A673 (cell line): ENCODE measurements around the gene RASSF8. TPM values are rescaled to one million over a fixed set of nuclear protein-coding genes. Genes with fewer than 3 reads are reported as not detected.

Experiments used
- BruUV-seq: library from RNA; stranded (reverse); fragments of 400-500 nt; replicated peaks from 2 replicates; lab custom pipeline; 2021; lab: Mats Ljungman, UMichigan
- CTCF ChIA-PET: fragments of 300-600 bp; sonication (Branson Sonifier 250); formaldehyde crosslinking; loops from one replicate; lab custom pipeline; 2022; ENCODE audit warnings: antibody characterized with exemption; lab: Charles Lee
- POLR2A ChIA-PET: fragments of 300-600 bp; sonication (Branson Sonifier 250); formaldehyde crosslinking; loops from one replicate; lab custom pipeline; 2022; ENCODE audit warnings: antibody characterized with exemption; ENCODE audit not compliant: low non-redundant PET; lab: Charles Lee
- DNase-seq: peaks from one replicate; pipeline ENCODE4 v3.0.0-alpha.2; 2015; ENCODE audit warnings: low spot score
- H3K27ac ChIP-seq: fragments of 200-600 bp; sonication (generic); 2 replicates; pipeline ENCODE4 v1.5.1; 2016; ENCODE audit warnings: mixed run types, low read depth, mild to moderate bottlenecking, mixed read lengths, antibody characterized with exemption, low read length; ENCODE audit not compliant: poor library complexity, severe bottlenecking
- H3K27me3 ChIP-seq: fragments of 200-600 bp; sonication (generic); replicated peaks from 2 replicates; pipeline ENCODE4 v1.6.1; 2017; ENCODE audit warnings: mixed run types, low read depth, mild to moderate bottlenecking, mixed read lengths, antibody characterized with exemption, low read length; ENCODE audit not compliant: insufficient read depth, poor library complexity
- H3K36me3 ChIP-seq: fragments of 200-600 bp; sonication (generic); 2 replicates; pipeline ENCODE4 v1.6.1; 2016; ENCODE audit warnings: mixed run types, mild to moderate bottlenecking, mixed read lengths, antibody characterized with exemption, low read length; ENCODE audit not compliant: insufficient read depth, poor library complexity, severe bottlenecking
- H3K4me1 ChIP-seq: fragments of 200-600 bp; sonication (generic); 2 replicates; pipeline ENCODE4 v1.6.1; 2017; ENCODE audit warnings: mixed run types, mild to moderate bottlenecking, mixed read lengths, antibody characterized with exemption, low read length; ENCODE audit not compliant: insufficient read depth, poor library complexity, severe bottlenecking
- H3K4me3 ChIP-seq: fragments of 200-600 bp; sonication (generic); 2 replicates; pipeline ENCODE4 v1.5.1; 2016; ENCODE audit warnings: low read depth, mixed run types, mild to moderate bottlenecking, mixed read lengths, low read length; ENCODE audit not compliant: poor library complexity, severe bottlenecking
- H3K9me3 ChIP-seq: fragments of 200-600 bp; sonication (generic); 2 replicates; pipeline ENCODE4 v1.6.1; 2016; ENCODE audit warnings: mixed run types, low read depth, mild to moderate bottlenecking, mixed read lengths, antibody characterized with exemption, low read length; ENCODE audit not compliant: poor library complexity, severe bottlenecking
- EZH2 ChIP-seq: fragments of 200-600 bp; sonication (generic); IDR thresholded peaks from 2 replicates; pipeline ENCODE4 v1.6.1; 2017; ENCODE audit warnings: borderline replicate concordance, low read depth, mild to moderate bottlenecking, mixed read lengths, antibody characterized with exemption, low read length; ENCODE audit not compliant: poor library complexity, severe bottlenecking
- intact Hi-C: fragments of 100-400 bp; cut with micrococcal nuclease; formaldehyde crosslinking; loops from one replicate; pipeline ENCODE4 v1.10.0; 2022; ENCODE audit not compliant: unreplicated experiment
- total RNA-seq: library from RNA; stranded (reverse); gene quantifications from 2 replicates; pipeline ENCODE4 v1.2.3, GENCODE V29; 2021
- TF ChIP-seq, protein P1 (sequence below): fragments of 300-800, 200-600 bp; sonication (generic); conservative IDR thresholded peaks from 2 replicates; pipeline ENCODE4 v1.5.1; 2017; ENCODE audit warnings: low read depth, mild to moderate bottlenecking, antibody characterized with exemption, low read length, moderate library complexity, mixed read lengths

Gene RASSF8
- total RNA-seq, 1 experiment from 2014 or later = 23.1 TPM

DNA sequence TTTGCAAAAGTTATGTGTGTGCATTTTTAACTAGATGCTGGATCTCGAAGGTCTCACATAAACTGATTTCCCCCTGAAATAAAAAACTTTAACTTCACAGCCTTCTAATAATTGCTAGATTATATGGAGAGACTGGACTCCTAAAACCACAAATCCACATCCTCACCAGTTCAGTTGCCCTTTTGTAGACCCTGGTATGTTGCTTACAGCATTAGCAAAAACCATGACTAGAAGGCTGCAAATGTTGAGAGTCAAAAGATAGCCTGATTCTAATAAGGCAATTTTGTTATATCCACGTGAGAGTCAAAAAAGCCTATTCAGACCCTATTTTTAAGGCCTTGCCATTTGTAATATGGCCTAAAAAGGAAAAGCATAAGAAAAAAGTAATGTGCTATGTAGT lies 37.4 kb downstream of the RASSF8 start:
- POLR2A ChIA-PET = no interaction called here
- no peak overlapping the region for H3K27ac ChIP-seq
- DNase-seq = no peak
- H3K36me3 ChIP-seq = no peaks in the 10 kb centered on the region
- BruUV-seq = no TSS peak
- H3K27me3 ChIP-seq = no peaks in the 10 kb centered on the region
- CTCF ChIA-PET = no interaction called here
- peaks cover 40% of the 10 kb centered on the region for H3K4me1 ChIP-seq
- no peaks in the 10 kb centered on the region for H3K9me3 ChIP-seq
- intact Hi-C loops = no loop called here
- no peak overlapping the region for H3K4me3 ChIP-seq
- TF ChIP-seq, protein P1, sequence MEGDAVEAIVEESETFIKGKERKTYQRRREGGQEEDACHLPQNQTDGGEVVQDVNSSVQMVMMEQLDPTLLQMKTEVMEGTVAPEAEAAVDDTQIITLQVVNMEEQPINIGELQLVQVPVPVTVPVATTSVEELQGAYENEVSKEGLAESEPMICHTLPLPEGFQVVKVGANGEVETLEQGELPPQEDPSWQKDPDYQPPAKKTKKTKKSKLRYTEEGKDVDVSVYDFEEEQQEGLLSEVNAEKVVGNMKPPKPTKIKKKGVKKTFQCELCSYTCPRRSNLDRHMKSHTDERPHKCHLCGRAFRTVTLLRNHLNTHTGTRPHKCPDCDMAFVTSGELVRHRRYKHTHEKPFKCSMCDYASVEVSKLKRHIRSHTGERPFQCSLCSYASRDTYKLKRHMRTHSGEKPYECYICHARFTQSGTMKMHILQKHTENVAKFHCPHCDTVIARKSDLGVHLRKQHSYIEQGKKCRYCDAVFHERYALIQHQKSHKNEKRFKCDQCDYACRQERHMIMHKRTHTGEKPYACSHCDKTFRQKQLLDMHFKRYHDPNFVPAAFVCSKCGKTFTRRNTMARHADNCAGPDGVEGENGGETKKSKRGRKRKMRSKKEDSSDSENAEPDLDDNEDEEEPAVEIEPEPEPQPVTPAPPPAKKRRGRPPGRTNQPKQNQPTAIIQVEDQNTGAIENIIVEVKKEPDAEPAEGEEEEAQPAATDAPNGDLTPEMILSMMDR = no peak
- no peak for TF ChIP-seq EZH2

DNA sequence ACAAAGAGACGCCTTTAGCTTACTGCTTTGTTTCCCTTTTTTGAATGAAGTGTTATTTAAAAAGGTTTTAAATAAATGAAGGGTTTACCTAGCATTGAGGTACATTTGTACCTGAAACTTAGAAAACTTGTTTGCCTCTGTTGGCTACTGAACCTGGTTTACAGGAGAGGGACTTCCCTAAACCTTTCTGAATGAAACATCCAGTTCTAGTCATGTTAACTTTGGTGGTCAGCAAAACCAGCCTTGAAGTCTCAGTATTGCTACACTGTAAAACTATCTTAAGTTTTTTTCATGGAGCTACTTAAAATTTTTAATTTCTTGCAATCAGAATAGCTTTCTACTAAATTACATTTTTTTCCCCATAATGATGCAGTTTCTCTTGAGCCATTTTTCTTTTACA lies 38.2 kb downstream of the RASSF8 start:
- H3K27ac ChIP-seq = peak overlapping the region; percentile 40

DNA sequence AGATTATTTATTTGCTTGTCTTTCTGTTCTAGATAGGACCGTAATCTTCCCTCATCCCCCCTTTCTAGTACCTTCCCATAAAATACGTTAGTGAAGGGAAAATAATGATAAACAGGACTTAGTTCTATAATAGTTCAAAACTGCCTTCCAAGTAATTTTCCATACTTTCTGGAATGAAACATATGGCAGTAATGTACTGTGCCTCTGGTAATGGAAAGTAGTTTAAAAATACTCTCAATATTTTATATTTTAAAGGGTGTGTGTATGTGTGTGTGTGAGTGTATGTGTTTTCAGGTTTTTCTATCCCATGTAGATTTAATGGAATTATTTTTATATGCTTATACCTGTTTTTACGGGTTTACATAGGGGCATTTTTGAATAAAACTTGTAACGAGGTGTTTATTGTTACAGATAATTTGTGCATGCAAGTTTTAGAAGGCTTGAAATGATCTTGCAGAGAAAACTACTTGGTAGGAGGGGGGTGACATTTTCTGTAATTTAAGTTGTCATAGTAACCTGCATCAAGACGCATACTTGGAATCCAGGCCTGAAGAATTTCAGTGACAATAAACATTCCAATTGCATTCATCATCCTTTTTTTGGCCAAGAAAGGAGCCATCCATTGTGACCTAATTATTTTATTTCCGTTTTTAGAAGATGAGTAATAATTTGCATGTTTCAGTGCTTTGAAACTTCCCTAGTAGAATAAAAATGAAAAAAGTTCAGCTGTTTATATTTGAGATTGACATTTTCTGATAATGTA lies 38.9 kb downstream of the RASSF8 start:
- H3K4me1 ChIP-seq = peaks cover 40% of the 10 kb centered on the region
- CTCF ChIA-PET = interaction anchor here (1.0 kb wide), 1 partner anchor 40 kb away, joined by 3 read pairs; no protein-coding TSS in a partner anchor

More for the DNA sequence above, 38.2 kb downstream of the RASSF8 start:
- ChIA-PET POLR2A (no interaction called here), CTCF (no interaction called here)
- no peaks in the 10 kb centered on the region for H3K27me3 ChIP-seq
- intact Hi-C loops = no loop called here
- peaks cover 40% of the 10 kb centered on the region for H3K4me1 ChIP-seq
- BruUV-seq = no TSS peak
- TF ChIP-seq EZH2 = no peak
- TF ChIP-seq, protein P1 = no peak
- no peaks in the 10 kb centered on the region for H3K9me3 ChIP-seq
- H3K4me3 ChIP-seq = no peak overlapping the region
- no peaks in the 10 kb centered on the region for H3K36me3 ChIP-seq
- DNase-seq = no peak

More for the DNA sequence above, 38.9 kb downstream of the RASSF8 start:
- no TSS peak for BruUV-seq
- TF ChIP-seq, protein P1 = no peak
- TF ChIP-seq EZH2 = no peak
- H3K27me3 ChIP-seq = no peaks in the 10 kb centered on the region
- peak overlapping the region; percentile 40 for H3K27ac ChIP-seq
- no peaks in the 10 kb centered on the region for H3K36me3 ChIP-seq
- POLR2A ChIA-PET = no interaction called here
- peak; percentile 93 for DNase-seq
- intact Hi-C loops = no loop called here
- no peak overlapping the region for H3K4me3 ChIP-seq
- no peaks in the 10 kb centered on the region for H3K9me3 ChIP-seq
